Measurements from ENCODE around the gene C19orf85.
A peak's percentile ranks its signal among the peaks of the same experiment; 100 is the strongest.

Gene C19orf85

DNA sequence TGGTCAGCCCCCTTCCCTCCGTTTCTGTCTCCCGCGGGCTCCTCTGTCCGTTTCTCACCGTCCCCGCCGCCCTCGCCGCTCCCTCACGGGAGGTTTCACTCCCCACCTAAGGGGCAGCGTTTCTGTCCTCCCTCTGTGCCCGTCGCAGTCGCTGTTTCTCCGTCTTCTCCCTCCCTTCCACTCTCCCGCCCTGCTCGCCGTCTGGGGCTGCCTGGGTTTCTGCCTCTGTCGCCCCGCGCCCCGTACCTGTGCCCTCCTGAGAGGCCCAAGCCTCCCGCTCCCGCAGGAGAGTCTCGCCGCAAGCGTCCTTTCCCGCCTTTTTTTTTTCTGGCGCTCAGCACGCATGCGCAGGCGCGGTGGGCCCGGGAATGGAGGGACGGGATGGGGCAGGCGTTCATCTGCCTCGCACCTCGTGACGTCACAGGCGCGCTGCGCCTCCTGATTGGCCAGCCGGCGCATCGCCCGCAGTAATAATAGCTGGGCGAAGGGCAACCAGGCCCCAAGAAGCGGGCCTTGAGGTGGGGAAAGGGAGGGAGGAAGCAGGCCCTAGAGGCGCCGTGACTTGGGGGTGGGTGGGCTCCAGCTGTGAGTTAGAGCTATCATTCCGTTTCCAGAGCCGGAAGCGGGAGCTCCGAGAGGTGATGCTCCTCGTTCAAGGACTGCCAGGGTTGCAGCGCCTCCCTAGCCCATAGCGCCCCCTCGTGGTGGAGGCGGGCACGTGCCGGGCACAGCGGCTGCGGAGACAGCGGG lies 39.1 kb upstream of the C19orf85 start (continued):
- TF ChIP-seq, protein P1, sequence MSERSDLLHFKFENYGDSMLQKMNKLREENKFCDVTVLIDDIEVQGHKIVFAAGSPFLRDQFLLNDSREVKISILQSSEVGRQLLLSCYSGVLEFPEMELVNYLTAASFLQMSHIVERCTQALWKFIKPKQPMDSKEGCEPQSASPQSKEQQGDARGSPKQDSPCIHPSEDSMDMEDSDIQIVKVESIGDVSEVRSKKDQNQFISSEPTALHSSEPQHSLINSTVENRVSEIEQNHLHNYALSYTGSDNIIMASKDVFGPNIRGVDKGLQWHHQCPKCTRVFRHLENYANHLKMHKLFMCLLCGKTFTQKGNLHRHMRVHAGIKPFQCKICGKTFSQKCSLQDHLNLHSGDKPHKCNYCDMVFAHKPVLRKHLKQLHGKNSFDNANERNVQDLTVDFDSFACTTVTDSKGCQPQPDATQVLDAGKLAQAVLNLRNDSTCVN (tag by site-specific recombination; optimal IDR thresholded peaks at IDR 0.05): peak; percentile 33
- TF ChIP-seq ZNF132 (tag by site-specific recombination; IDR thresholded peaks at IDR 0.05; ENCODE audit: borderline replicate concordance) (no peak), ZNF677 (tag by site-specific recombination; IDR thresholded peaks at IDR 0.05) (no peak), ZNF837 (tag by site-specific recombination; IDR thresholded peaks at IDR 0.05) (no peak), ZNF394 (tag by site-specific recombination; IDR thresholded peaks at IDR 0.05; ENCODE audit: borderline replicate concordance) (no peak; the same call in 1 of the 2 replicates), KLF9 (tag by site-specific recombination; IDR thresholded peaks at IDR 0.05; ENCODE audit: low read depth) (peak; percentile 40; the same call in 1 of the 2 replicates), ZBTB17 (tag by site-specific recombination; IDR thresholded peaks at IDR 0.05) (peak; percentile 88), ZNF548 (tag by site-specific recombination; IDR thresholded peaks at IDR 0.05) (no peak), HOXA7 (CRISPR knock-in tag; IDR thresholded peaks at IDR 0.05; ENCODE audit: borderline replicate concordance) (no peak), ZNF341 (tag by site-specific recombination; IDR thresholded peaks at IDR 0.05; ENCODE audit: low read depth) (0 out of 2 replicates have a peak, but pooled peaks have one; percentile 16), ZNF610 (tag by site-specific recombination; IDR thresholded peaks at IDR 0.05; ENCODE audit: borderline replicate concordance) (peak; percentile 31; the same call in 1 of the 2 replicates), OSR2 (tag by site-specific recombination; IDR thresholded peaks at IDR 0.05) (no peak), KLF10 (tag by site-specific recombination; IDR thresholded peaks at IDR 0.05) (no peak), ZNF501 (tag by site-specific recombination; IDR thresholded peaks at IDR 0.05) (no peak), ZNF596 (tag by site-specific recombination; IDR thresholded peaks at IDR 0.05) (no peak), ZNF624 (tag by site-specific recombination; IDR thresholded peaks at IDR 0.05) (no peak), HOXC10 (CRISPR knock-in tag; IDR thresholded peaks at IDR 0.05) (peak; percentile 52; the same call in 1 of the 2 replicates), ZBTB21 (tag by site-specific recombination; IDR thresholded peaks at IDR 0.05) (peak; percentile 82), ZNF654 (tag by site-specific recombination; IDR thresholded peaks at IDR 0.05; ENCODE audit: low read depth) (peak; percentile 73), ZNF354C (tag by site-specific recombination; IDR thresholded peaks at IDR 0.05; ENCODE audit: borderline replicate concordance, low read depth) (no peak), GLI4 (tag by site-specific recombination; IDR thresholded peaks at IDR 0.05) (peak; percentile 89), ZBTB7A (tag by site-specific recombination; IDR thresholded peaks at IDR 0.05; ENCODE audit: low read depth) (no peak), SALL2 (tag by site-specific recombination; IDR thresholded peaks at IDR 0.05; ENCODE audit: borderline replicate concordance) (0 out of 2 replicates have a peak, but pooled peaks have one; percentile 68)
- TF ChIP-seq, protein P2, sequence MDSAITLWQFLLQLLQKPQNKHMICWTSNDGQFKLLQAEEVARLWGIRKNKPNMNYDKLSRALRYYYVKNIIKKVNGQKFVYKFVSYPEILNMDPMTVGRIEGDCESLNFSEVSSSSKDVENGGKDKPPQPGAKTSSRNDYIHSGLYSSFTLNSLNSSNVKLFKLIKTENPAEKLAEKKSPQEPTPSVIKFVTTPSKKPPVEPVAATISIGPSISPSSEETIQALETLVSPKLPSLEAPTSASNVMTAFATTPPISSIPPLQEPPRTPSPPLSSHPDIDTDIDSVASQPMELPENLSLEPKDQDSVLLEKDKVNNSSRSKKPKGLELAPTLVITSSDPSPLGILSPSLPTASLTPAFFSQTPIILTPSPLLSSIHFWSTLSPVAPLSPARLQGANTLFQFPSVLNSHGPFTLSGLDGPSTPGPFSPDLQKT (IDR thresholded peaks at IDR 0.05; ENCODE audit: borderline replicate concordance, low read depth, low read length): no peak
- TF ChIP-seq, protein P3, sequence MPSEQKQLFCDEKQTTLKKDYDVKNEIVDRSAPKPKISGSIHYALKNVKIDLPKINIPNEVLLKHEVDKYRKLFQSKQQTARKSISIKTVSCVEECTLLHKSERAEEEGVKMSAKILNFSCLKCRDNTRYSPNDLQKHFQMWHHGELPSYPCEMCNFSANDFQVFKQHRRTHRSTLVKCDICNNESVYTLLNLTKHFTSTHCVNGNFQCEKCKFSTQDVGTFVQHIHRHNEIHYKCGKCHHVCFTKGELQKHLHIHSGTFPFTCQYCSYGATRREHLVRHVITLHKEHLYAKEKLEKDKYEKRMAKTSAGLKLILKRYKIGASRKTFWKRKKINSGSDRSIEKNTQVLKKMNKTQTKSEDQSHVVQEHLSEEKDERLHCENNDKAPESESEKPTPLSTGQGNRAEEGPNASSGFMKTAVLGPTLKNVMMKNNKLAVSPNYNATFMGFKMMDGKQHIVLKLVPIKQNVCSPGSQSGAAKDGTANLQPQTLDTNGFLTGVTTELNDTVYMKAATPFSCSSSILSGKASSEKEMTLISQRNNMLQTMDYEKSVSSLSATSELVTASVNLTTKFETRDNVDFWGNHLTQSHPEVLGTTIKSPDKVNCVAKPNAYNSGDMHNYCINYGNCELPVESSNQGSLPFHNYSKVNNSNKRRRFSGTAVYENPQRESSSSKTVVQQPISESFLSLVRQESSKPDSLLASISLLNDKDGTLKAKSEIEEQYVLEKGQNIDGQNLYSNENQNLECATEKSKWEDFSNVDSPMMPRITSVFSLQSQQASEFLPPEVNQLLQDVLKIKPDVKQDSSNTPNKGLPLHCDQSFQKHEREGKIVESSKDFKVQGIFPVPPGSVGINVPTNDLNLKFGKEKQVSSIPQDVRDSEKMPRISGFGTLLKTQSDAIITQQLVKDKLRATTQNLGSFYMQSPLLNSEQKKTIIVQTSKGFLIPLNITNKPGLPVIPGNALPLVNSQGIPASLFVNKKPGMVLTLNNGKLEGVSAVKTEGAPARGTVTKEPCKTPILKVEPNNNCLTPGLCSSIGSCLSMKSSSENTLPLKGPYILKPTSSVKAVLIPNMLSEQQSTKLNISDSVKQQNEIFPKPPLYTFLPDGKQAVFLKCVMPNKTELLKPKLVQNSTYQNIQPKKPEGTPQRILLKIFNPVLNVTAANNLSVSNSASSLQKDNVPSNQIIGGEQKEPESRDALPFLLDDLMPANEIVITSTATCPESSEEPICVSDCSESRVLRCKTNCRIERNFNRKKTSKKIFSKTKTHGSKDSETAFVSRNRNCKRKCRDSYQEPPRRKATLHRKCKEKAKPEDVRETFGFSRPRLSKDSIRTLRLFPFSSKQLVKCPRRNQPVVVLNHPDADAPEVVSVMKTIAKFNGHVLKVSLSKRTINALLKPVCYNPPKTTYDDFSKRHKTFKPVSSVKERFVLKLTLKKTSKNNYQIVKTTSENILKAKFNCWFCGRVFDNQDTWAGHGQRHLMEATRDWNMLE (tag by site-specific recombination; conservative IDR thresholded peaks at IDR 0.05; ENCODE audit: low read depth): peak; percentile 37; the same call in 1 of the 2 replicates
- TF ChIP-seq, protein P4, sequence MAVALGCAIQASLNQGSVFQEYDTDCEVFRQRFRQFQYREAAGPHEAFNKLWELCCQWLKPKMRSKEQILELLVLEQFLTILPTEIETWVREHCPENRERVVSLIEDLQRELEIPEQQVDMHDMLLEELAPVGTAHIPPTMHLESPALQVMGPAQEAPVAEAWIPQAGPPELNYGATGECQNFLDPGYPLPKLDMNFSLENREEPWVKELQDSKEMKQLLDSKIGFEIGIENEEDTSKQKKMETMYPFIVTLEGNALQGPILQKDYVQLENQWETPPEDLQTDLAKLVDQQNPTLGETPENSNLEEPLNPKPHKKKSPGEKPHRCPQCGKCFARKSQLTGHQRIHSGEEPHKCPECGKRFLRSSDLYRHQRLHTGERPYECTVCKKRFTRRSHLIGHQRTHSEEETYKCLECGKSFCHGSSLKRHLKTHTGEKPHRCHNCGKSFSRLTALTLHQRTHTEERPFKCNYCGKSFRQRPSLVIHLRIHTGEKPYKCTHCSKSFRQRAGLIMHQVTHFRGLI (tag by site-specific recombination; IDR thresholded peaks at IDR 0.05): no peak
- TF ChIP-seq, protein P5, sequence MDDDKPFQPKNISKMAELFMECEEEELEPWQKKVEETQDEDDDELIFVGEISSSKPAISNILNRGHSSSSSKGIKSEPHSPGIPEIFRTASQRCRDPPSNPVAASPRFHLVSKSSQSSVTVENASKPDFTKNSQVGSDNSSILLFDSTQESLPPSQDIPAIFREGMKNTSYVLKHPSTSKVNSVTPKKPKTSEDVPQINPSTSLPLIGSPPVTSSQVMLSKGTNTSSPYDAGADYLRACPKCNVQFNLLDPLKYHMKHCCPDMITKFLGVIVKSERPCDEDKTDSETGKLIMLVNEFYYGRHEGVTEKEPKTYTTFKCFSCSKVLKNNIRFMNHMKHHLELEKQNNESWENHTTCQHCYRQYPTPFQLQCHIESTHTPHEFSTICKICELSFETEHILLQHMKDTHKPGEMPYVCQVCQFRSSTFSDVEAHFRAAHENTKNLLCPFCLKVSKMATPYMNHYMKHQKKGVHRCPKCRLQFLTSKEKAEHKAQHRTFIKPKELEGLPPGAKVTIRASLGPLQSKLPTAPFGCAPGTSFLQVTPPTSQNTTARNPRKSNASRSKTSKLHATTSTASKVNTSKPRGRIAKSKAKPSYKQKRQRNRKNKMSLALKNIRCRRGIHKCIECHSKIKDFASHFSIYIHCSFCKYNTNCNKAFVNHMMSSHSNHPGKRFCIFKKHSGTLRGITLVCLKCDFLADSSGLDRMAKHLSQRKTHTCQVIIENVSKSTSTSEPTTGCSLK (tag by site-specific recombination; IDR thresholded peaks at IDR 0.05): no peak
